NCI-H2227 (cell line): Measurements from ENCODE around the gene UQCRQ.
"Not testable (repeated sequence)": the region's sequence is repeated elsewhere in the genome, so short reads cannot be mapped to it uniquely, and the experiment has no call there.

Source experiments
- DNase-seq: peaks from one replicate; lab custom pipeline; 2025; ENCODE audit not compliant: unreplicated experiment; lab: John Stamatoyannopoulos, UW

Gene UQCRQ

DNA sequence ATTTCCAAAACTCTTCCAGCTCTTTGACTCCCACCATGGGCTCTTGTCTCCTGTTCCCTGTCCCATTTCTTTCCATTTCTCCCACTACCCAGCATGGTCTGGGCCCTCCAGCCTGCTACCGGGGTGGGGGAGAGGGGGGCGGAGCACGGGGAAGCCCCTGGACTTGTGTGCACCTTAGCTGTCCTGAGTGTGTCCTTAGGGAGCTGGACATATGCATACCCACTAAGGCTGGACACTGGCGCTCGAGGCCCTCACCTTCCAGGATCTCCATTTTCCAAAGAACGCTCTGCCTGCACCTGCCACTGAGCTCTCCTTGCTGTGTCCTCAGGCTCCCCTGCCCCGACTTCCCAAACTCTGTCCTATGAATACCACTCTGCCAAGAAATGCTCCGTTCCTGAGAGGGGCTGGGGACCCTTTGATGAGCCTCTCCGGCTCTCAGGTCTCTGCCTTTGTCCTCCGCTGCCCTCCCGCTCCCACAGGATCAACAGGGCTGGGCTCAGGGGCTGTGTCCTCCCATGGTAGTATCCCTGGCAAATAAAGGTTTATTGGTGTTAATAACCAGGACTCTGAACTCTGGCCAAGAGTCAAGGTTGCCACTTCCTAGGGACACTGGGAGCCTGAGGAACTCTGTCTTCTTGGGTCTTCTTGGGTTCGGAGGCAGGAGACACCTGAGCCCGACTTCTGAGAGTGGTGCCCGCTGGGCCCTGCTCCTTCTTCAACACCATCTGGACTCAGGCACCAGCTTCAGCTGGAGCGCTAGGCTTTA lies 35.2 kb upstream of the UQCRQ start:
- DNase-seq, result no peak

DNA sequence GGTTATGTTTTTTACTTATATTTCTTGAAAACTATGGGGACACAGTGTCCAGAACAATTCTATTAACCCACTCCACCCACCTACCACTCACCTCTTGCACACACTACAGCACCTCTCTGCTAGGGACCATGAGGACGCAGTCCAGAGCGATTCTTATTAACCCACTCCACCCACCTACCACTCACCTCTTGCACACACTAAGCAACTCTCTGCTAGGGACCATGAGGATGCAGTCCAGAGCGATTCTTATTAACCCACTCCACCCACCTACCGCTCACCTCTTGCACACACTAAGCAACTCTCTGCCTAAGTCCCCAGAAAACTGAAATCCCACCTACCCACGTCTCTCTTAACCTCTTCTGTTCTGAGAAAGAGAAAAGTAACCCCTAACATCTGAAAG lies 33.8 kb upstream of the UQCRQ start:
- no peak for DNase-seq

DNA sequence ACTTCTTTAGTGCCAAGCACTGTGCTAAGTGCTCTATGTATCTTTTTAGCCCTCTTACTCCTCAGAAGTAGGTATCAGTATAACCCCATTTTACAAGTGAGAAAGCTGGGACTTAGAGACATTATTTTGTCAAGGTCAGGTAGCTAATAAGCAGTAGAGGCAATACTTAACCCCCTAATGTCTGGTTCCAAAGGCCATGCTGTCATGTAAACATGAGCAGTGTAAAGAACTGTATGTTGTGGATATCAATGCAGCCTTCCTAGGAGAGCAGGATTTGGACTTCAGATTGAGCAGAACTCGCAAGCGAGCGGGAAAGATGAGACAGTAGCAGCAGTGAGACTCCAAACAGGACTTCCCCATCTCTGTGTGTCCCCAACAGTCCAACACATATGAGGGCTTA lies 32.4 kb upstream of the UQCRQ start:
- DNase-seq, result no peak

DNA sequence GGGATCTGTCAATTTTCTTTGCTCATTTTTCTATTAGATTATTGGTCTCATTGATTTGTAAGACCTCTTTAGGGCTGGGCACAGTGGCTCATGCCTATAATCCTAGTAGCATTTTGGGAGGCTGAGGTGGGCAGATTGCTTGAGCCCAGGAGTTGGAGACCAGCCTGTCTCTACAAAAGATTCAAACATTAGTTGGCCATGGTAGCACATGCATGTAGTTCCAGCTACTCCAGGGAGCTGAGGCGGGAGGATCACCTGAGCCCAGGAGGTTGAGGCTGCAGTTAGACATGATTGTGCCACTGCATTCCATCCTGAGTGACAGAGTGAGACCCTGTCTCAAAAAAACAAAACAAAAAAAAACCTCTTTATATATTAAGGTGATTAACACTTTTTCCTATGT lies 29.6 kb upstream of the UQCRQ start:
- DNase-seq, result no peak

DNA sequence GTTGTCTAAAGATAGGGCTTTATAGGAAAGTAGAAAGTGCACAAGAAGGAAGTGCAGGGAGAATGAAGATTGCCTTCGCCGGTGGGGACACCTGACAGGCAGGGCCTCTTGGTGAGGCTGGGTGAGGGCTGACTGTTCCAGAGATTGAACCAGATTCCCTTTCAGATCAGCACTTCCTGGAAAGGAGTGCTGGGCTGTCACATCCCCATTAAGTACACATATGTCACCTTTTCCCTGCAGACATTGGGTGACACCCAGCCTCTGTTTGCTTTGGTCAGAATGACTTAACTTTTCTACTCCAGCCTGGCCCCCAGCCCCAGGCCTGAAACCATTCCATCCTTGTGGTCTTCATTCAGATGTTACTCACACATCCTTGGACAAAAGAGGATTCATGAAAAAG lies 28.6 kb upstream of the UQCRQ start:
- DNase-seq, result no peak

DNA sequence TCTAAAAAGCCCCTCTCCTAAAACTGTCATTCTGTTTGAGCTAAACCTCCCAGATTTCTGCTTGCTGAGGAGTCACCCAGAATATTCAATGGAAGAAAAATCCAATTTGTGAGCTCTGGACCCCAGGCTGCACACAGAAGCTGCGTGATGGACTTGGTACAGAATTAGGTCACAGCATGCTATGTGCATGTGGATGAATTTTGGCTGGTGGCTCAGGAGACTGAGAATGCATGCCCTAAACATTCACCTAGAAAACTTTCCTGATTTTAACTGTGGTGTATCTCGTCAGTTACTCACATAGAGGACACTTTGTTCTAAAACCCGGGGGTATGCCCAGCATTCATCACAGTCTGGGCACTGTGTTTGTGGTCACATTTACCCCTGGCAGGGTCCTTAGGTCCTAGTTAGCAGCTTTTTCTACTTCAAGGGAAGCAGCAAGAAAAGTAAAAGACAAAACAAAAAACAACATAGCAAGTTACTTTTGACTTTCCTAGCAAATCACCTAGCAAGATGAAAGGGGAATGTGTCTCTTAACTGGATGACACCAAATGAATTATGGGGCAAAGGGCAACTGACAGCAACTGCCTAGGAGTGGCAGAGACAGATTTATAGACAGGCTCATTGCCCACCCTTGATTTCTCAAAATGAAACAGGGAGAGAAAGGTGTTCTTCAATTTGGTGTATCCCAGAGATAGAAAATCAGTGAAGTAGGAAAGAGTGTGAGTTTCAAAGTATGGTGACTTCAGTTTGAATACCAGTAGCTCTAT lies 27.7 kb upstream of the UQCRQ start:
- no peak for DNase-seq

DNA sequence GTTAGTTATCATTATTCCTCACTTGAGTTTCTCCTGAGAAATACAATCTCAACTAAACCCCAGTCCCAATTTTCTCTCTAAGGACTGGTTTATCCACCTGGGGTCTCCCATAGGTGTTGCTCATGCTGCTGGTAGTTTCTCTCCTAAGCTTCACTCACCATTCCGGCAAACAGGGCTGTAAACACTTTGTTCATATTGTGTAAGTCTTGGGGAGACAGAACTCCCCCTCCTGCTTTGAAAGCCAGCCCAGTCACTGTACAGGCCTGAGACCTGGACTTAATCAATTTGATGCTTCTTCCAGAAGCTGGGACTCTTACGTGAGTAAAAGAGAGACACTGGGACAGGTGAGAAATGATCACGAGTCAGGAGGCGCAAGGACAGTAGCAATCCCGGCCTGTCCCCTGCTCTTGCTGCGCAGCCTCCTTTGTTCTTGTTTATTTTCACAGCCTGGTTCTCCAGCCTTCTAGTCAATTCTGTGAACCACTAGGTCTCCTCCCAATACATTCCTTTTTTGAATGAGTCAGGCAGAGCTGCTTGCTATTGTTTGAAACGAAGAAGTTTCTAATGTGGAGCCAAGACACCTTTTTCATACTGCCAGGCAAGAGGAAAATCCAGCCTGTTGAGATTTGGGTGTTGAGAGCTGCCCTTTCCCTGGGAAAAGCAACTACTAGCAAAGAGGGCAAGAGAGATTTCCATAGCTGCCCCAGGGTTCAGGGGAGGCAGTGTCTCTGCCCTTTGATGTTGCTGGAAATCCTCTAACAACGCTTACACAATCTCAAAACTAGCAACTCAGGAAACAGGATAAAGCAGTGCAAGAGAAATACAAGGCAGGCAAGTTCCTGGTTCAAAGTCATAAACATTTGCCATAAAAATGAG lies 26.8 kb upstream of the UQCRQ start:
- DNase-seq, result no peak

DNA sequence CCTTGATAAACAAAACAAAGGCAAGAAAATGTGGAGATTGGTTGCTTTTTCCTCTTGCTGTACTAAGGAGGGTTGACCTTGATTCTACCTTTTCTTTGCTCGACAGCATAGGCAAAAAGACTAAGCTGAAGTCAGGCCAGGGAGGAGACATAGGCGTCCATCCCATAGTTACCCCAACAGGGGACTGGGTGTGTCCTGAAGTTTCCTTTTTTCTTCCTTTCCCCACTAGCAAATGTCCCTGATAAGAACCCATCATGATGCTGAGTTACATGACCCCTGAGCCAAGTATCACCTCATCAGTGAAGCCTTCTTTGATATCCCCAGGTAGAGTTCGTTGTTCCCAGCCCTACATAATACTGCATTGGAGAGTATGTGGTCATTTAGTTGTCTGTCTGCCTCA lies 26.1 kb upstream of the UQCRQ start:
- DNase-seq, result no peak

DNA sequence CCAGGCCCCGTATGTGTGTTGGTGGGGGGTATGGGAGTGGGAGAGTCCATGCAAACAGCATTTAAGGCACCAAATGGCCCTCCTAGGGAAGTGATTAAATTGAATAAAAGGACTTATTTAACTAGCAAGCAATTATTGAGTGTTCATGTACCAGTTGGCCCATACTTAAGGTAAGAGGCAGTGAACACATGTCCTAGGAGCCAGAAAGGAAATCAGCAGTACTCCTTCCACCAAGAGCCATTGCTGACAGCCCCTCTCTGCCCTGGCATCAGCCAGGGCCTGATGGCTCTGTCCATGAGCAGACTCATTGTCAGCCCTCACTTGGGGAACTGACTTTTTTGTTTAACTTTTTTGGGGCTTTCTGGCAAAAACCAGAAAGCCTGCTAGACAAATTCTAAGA lies 25.5 kb upstream of the UQCRQ start:
- DNase-seq, result no peak

DNA sequence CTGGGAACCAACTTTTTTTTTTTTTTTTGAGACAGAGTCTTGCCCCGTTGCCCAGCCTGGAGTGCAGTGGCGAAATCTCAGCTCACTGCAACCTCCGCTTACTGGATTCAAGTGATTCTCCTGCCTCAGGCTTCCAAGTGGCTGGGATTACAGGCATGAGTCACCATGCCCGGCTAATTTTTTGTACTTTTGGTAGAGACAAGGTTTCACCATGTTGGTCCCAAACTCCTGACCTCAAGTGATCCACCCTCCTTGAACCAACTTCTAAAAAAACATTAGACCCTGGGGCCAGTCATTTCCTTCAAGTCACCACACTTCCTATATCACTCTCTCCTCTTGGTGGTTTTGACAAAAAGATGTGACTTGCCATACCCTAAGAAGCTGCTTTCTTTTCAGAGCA lies 25.1 kb upstream of the UQCRQ start:
- no peak for DNase-seq

DNA sequence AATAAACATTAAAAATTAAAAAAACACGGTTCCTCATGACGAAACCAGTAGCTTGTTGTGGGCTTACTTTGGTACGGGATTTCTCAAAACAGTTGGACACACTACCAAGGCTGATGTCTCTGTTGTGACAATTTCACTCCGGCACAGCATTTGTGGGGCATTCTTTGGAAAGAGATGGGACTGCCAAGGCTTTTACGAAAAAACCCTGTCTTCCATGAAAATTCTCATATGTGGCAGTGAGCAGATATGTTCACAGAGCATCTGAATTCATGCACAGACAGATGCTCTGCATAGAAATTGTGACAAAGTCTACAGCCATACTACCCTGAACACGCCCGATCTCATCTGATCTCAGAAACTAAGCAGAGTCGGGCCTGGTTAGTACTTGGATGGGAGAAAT lies 18.2 kb upstream of the UQCRQ start:
- DNase-seq, result no peak

DNA sequence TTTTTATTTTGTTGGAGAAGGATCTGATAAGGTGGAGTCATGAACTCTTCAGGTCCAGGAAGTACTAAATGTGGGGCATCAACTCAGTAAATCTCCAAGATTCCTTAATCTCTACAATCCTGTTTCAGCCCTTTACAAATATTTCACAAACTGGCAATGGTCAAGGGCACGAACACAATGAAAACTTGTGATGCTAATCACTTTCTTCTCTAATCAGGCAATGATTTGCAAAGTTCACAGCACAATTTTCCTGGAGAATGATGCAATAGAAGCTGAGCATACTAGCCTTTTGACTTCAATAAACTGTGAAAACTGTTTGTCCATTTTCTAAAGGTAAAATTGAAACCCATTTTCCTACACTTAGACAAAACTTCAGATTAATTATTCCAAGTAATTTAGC lies 17.1 kb upstream of the UQCRQ start:
- DNase-seq, result no peak

DNA sequence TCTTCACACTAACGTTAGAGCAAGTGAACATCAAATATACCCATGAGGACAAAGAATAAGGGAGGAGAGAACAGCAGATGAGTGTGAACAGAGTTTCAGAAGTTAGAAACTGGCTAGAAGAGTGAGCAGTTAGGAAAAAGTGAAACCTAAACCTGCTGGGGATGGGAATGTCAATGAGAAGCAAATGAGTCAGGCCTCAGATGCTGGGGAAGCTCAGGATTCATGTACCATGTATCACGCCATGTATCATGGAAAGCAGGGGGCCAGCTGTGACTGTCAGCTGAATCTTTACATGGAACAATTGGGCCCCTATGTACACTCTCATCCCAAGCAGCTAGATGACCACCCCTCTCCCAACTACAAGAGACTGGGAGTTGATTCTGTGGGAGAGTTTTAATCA lies 16.4 kb upstream of the UQCRQ start:
- DNase-seq, result no peak

DNA sequence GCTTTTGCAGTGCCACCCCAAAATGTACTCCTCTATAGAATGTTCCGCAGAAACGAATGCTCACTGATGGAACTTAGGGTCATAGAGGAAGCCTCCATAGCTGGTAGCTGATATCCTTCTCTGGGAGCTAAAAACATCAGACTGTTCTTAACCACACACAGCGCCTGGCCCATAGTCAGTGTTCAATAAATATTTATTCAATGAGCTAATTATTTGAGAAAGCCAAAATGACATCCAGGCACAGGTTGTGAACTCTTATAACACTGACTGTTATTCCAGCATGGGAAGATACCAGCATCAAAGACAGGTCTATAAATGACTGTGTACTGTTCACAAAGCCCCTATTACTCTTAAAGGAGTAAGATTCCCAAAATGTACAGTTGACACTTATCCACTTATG lies 13.1 kb upstream of the UQCRQ start:
- DNase-seq, result no peak

DNA sequence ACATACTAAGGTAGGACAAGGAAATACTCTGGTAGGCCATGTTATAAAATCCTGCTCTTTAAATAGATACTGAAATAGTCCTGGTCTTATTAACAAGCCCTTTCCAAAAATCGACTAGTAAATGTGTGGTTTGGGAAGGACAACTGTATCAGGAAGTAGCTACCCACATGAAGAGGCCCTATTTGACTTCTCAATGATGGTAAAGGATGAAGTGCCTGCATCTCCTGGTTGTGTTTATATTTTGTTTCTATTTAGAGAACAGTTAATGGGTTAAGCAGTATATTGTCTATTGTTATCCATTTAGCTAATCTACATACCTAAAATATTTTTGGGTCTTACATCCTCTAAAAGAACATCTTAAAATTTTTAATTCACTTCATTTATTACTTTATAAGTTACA lies 12.7 kb upstream of the UQCRQ start:
- DNase-seq, result no peak

DNA sequence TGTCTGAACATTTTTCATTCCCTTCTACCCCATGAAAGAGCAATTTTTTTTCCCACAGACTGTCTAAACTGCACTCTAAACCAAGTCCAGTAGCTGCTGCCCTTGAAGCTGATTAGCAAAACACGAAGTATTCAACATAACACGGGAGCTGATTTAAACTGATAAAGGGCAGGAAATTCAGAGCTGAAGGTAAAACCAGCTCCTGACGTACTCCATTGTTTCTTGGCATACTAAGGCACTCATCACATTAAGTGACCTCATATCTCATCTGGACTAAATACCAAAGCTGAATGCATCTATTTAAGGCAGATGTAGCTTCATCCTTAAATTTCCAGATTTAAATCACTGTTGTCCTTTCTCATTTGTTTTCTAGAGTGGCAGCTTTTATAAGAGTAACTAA lies 12.1 kb upstream of the UQCRQ start:
- DNase-seq, result no peak

DNA sequence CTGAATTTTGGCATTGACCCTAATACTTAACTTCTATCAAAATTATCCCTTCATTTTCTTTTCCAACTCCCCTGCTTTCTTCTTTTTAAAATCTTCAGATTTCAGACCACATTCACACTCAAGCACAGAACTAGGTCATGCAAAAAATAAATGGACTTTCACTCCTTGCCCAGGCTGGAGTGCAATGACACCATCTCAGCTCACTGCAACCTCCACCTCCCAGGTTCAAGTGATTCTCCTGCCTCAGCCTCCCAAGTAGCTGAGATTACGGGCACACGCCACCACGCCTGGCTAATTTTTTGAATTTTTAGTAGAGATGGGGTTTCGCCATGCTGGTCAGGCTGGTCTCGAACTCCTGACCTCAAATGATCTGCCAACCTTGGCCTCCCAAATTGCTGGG lies 11.4 kb upstream of the UQCRQ start:
- not testable (repeated sequence) for DNase-seq

DNA sequence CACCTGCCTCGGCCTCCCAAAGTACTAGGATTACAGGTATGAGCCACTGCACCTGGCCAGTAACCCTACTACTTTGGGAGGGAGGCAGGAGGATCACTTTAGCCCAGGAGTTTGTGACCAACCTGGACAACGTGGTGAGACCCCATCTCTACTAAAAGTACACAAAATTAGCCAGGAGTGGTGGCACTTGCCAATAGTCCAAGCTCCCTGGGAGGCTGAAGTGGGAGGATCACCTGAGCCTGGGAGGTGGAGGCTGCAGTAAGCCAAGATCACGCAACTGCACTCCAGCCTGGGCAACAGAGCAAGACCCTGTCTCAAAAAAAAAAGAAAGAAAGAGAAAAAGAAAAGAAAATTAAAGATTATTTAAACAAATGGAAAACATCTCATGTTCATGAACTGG lies 10.4 kb upstream of the UQCRQ start:
- no peak for DNase-seq

DNA sequence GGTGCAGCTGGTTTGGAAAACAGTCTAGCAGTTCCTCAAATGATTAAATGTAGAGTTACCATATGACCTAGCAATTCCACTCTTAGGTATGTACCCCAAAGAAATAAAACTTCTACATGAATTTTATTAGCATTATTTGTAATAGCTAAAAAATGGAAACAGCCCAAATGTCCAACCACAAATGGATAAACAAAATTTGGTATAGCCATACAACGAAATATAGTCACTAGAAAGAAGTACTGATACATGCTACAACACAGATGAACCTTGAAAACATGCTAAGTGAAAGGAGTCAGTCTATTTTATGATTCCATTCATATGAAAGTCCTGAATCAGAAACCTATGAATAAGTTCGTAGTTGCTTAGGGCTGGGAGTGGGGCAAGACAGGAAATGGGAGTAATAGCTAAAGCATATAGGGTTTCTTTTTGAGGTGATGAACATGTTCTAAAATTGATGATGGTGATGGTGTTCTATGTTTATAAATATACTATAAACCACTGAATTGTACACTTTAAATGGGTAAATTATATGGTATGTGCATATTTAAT lies 6.5 kb upstream of the UQCRQ start:
- DNase-seq, result no peak

DNA sequence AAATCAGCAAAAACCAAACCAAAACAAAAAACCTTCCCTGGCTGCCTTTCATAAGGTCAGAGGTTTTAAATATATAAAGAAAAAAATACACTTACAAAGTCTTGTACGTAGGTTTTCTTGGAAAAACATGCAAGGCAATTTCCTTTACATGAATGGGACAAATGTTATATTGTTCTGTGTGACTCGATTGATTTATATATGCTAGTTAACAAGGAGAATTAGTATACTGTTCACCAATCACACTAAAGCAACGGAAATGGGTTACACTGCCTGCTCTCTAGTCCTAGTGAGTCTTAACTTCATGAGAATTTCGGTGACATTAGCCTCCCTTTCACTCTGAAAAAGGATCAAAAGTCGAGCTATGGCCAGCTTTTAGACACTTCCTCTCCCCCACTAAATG lies 5.7 kb upstream of the UQCRQ start:
- DNase-seq, result no peak

DNA sequence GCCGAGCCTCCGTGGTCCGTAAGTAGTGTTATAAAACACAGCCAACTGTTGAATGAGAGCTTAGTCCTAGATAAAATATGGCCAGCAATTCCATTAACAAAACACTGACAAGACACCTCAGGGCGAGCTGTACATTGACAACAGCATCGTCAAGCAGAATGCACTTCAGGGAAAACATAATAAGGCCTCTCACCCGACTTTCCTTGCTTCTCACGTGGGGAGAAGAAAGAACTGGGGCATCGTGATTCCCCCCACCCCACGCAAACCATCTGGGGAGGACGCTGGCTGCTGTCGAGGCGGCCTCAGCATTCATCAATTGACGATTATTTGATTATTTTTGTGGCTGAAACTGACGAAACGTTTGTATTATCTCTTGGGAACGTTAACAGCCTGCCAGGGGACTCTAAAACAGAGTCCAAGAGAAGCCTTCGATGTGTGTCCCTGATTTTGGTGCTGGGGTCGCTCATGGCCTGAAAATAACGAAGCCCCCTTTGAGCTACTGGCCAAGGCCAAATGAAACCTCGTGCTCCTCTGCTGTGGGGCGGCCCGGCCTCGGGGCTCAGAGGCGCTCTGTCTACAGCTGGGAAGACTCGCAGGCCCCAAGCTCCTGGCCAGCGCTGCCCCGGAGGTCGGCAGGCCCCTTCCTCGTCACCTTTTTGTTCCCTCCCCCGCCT lies 637 bp upstream of the UQCRQ start:
- DNase-seq, result peak; percentile 18
